Measurements from ENCODE around the gene CTNNA2. TPM values are rescaled to one million over a fixed set of nuclear protein-coding genes. Genes with fewer than 3 reads are reported as not detected.

Gene CTNNA2
- total RNA-seq, 1 experiment from 2014 or later = not detected

DNA sequence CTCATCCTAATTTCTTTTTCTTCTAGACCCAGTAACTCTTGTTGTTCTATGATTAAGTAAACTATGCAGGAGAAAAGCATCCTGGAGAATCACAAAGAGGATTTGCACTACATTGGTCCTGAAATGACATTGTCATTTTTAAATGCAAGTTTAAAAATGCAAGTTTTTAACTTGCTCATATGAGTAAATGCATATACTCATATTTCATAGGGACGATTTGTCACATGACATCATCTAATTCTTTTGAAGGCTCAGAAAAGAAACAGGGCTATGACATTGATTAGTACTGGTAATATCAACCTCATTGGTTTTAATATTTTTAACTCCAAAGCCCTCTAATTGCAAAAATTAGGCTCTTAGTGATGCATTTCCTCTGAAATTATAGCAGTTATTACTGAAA is 467.3 kb downstream of the CTNNA2 start:
- in situ Hi-C loops (cut with HindIII; ENCODE audit: low pct_unique_long_range_greater_than_20kb, low sequenced_read_pairs) = no loop called here
- no peak for DNase-seq (ENCODE audit: low read depth)

DNA sequence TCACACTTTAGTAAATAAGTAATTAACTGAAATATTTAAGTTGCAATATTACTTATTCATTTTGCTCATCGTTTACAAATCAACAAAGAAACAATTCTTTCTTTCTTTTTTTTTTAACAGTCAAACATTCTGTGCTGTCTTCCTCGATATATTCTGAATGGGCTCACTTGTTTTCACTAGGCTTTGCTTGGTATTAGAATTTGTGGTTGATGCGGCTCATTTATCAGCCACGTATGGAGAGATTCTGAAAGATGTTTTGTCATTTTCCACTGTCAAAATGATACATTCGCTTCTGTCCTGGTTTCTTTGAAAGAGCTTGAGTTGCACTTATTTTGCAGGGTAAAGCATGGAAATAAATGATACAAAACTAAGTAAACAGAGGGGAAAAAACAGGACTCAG is 468.0 kb downstream of the CTNNA2 start:
- in situ Hi-C loops (cut with HindIII; ENCODE audit: low pct_unique_long_range_greater_than_20kb, low sequenced_read_pairs) = no loop called here
- no peak for DNase-seq (ENCODE audit: low read depth)

DNA sequence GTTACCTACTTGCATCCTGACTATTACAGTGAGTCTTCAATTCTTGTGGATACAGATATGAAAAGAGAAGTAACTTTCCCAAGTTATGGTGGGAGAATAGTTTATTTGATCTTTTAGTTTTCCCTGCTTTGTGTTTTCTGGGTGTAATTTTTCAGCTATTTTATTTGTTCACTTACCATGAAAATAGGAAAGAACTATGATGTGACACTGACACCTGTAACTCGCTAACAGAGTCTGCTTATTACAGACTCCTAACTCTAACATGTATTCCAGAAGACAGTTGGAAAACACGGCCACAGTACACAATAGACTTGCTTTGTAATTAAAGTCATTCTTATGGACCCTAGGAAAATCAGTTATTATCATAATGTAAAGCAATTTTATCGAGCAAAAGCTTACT is 468.5 kb downstream of the CTNNA2 start:
- DNase-seq (ENCODE audit: low read depth) = no peak
- in situ Hi-C loops (cut with HindIII; ENCODE audit: low pct_unique_long_range_greater_than_20kb, low sequenced_read_pairs) = no loop called here

DNA sequence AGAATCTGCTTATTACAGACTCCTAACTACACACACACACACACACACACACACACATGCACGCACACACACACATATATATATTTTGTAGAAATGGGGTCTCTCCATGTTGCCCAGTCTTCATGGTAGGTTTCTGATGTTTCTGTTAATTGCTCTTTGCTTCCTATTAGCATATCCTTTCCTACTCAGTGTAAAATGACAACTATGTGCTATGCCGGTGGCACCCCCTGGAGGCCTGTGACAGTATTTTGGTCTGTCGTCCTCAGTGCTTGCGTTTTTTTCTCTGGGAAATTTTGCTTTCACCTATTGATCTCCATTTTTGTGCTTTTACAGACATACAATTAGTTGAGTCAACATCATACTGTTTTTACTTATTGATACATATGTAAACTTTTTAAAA is 469.6 kb downstream of the CTNNA2 start:
- in situ Hi-C loops (cut with HindIII; ENCODE audit: low pct_unique_long_range_greater_than_20kb, low sequenced_read_pairs) = no loop called here
- no peak for DNase-seq (ENCODE audit: low read depth)

DNA sequence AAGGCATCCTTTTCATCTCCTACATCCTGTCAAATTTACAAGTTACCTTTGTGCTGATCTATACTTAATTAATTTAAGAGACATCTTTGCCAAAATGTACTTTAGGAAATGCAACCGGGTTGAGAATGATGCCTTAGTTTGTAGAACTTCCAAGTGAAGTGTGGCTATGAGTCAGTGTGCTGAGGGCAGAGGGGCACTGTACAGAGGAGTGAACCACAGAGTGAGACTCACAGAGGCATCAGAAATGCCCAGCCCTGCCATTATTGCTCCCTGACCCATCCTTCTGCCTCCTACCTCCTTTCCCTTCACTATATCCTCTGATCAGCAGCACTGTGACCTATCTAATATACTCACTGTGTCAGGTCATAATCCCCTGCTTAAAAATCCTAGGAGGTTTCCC is 471.6 kb downstream of the CTNNA2 start:
- in situ Hi-C loops (cut with HindIII; ENCODE audit: low pct_unique_long_range_greater_than_20kb, low sequenced_read_pairs) = no loop called here
- no peak for DNase-seq (ENCODE audit: low read depth)

DNA sequence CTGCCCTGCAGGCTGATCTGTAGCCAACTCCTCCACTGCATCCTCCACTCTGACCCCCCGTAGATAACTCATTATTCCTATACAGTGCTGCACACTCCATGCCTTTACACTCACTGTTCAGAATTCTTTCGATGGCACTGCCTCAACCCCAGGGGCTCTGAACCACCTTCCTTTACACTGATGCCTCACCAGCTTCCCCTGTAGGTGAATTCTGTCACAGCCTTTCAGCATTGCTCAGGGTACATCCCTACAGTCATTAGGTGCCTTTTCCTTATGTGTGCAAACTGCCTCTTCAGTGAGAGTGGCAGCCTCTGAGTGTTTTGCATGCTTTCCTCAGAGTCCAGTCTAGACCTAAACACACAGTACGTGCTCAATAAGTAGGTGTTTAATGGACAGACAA is 472.3 kb downstream of the CTNNA2 start:
- no peak for DNase-seq (ENCODE audit: low read depth)
- in situ Hi-C loops (cut with HindIII; ENCODE audit: low pct_unique_long_range_greater_than_20kb, low sequenced_read_pairs) = no loop called here

DNA sequence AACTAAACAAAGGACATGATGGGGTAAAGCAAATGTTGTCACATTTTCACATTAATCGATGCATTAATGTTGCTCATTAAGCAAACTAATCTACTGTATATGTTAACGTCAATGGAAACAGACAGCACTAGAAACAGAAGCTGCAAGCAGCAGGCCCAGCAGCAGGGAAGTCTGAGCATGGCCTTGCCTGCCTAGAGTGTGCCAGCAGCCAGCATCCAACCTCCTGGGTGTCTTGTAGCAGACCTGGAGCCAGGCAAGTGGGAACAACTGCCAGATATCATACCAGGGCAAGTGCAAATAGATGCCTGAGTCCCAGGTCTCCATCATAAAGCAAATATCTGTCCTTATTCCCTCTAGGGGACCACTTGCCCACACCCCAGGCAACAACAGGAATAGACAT is 472.7 kb downstream of the CTNNA2 start:
- in situ Hi-C loops (cut with HindIII; ENCODE audit: low pct_unique_long_range_greater_than_20kb, low sequenced_read_pairs) = no loop called here

DNA sequence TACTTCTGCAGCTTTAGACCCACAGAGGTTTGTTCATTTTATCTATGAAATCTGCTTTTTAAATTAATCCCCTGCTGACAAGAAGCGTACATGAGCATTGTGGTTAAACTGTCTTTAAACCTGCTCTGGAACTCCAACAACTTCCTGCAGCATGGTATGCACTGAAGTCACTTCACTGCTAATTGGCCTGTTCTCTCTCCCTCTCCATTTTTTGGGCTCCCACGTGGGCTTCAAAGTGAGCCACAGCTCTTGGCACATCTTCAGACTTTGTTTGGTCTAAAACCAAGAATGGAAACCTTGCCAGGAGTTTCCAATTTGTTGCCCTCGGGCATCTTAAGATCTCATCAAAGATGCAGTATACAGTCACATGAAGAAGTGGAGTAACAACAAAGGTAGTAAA is 480.3 kb downstream of the CTNNA2 start:
- peak; percentile 77 for DNase-seq (ENCODE audit: low read depth)
- in situ Hi-C loops (cut with HindIII; ENCODE audit: low pct_unique_long_range_greater_than_20kb, low sequenced_read_pairs) = no loop called here

More for the DNA sequence above, 472.7 kb downstream of the CTNNA2 start:
- no peak for DNase-seq (ENCODE audit: low read depth)

DNA sequence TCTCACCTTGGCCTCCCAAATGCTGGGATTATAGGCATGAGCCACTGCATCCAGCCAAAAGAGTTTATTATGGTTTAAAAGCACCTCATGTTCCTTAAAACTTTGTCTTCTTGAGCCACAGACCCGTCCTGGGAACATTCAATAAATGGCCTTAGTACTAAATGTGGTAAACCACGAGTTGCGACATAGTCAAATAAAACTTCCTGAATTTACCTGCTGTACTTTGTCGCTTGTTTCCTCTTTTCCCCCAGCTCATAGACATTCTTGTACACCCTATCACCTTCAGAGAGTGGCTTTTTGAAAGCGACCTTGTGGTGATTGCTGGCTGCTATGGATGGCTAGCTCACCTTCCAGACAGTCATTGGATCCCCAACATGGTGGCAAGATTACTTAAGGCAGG is 481.3 kb downstream of the CTNNA2 start:
- DNase-seq (ENCODE audit: low read depth) = peak; percentile 27
- in situ Hi-C loops (cut with HindIII; ENCODE audit: low pct_unique_long_range_greater_than_20kb, low sequenced_read_pairs) = no loop called here

DNA sequence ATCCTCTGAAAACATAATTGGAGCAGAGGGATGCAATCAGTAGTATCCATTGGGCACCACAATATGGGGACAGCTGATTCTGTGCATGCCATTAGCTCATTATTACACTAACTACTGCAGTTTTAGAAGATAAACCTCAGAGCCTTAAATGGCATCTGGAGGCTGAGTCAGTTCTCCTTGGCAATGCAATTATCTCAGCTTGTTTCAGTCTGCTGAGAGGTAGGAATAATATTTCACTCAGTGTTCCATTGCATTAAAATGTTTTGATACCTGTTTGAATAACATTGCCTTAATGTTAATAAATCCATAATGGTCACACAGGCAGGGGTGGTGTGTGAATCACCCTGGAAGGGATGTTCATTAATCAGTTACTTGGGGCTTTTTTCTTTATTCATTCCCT is 482.1 kb downstream of the CTNNA2 start:
- DNase-seq (ENCODE audit: low read depth) = peak; percentile 53
- in situ Hi-C loops (cut with HindIII; ENCODE audit: low pct_unique_long_range_greater_than_20kb, low sequenced_read_pairs) = no loop called here

DNA sequence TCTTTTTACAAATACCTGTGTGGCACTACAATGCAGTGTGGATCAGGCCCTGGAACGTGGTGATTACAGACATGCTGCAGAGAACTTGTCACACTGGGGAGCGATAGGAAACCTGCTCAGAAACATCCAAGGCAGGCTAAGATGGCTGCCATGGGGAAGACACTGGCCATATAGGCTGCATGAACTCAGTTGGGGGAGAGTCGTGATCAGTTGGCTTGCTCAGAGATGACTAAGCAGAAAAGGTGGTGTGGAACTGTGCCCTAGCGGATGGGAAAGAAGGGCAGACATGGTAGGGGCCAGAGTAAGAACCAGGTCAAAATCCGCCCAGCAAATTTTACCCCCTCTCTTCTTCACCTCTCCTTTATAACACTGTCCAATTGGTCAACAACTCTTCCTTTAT is 483.9 kb downstream of the CTNNA2 start:
- in situ Hi-C loops (cut with HindIII; ENCODE audit: low pct_unique_long_range_greater_than_20kb, low sequenced_read_pairs) = no loop called here
- DNase-seq (ENCODE audit: low read depth) = no peak

DNA sequence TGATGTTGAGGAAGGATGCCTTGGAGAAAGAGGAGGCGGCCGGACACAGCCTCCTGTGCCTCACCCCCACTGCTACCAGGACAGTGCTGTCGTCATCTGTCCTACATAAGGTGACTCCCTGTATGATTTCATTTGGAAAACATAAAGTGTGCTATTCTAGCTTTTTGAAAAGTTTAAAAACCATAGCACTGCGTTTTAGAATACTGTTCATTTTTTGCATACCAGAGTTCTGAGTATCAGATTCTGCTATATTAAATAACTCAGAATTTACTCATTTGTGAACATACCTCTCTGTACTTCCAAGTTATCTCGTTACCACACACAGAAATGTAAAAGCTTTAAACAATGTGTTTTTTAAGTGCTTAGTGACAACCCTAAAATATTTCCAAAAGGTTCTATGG is 488.9 kb downstream of the CTNNA2 start:
- in situ Hi-C loops (cut with HindIII; ENCODE audit: low pct_unique_long_range_greater_than_20kb, low sequenced_read_pairs) = no loop called here
- DNase-seq (ENCODE audit: low read depth) = no peak

DNA sequence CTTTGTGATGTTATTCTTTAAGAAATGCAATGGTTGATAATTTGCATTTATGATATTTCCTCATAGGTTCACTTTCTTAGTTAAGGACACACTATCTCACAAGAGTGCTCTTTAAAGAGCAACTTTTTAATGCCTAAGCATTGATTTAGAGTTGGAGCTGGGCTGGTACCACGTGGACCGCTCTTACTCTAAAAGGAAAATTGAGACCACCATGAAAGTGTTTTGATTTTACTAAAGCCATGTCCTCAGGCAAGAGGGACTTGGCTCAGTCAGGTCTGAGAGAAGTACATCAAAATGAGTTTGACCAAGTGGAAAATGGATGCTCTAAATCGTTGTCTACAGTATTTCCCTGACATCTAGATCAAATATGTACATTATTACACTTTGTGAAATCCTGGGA is 489.3 kb downstream of the CTNNA2 start:
- DNase-seq (ENCODE audit: low read depth) = no peak
- in situ Hi-C loops (cut with HindIII; ENCODE audit: low pct_unique_long_range_greater_than_20kb, low sequenced_read_pairs) = no loop called here

DNA sequence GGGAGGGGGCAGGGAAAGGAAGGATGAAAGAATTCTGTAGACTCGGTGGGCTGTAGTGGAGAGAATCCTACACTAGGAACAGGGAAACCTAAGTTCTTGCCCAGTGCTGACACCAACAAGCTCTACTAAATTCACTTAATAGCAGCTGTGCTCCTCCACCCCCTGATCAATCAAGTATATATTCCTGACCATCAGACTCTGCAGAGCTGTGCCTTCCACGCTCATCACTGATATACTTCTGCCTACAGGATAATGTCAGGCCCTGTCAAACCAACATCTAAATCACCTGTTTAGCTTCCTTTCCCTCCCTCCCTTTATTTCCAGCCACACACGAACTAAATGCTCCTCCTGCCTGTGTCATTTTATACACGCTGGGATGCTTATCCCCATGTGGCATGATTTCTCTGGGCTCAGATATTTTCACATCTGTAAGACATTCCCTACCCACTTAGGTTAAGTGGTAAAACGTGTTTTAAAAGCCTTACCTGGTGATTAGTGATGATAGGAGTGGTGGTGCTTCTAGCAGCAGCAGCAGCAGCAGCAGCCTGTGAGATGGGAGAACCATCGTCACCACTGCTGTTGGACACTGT is 489.8 kb downstream of the CTNNA2 start:
- no peak for DNase-seq (ENCODE audit: low read depth)
- in situ Hi-C loops (cut with HindIII; ENCODE audit: low pct_unique_long_range_greater_than_20kb, low sequenced_read_pairs) = no loop called here

DNA sequence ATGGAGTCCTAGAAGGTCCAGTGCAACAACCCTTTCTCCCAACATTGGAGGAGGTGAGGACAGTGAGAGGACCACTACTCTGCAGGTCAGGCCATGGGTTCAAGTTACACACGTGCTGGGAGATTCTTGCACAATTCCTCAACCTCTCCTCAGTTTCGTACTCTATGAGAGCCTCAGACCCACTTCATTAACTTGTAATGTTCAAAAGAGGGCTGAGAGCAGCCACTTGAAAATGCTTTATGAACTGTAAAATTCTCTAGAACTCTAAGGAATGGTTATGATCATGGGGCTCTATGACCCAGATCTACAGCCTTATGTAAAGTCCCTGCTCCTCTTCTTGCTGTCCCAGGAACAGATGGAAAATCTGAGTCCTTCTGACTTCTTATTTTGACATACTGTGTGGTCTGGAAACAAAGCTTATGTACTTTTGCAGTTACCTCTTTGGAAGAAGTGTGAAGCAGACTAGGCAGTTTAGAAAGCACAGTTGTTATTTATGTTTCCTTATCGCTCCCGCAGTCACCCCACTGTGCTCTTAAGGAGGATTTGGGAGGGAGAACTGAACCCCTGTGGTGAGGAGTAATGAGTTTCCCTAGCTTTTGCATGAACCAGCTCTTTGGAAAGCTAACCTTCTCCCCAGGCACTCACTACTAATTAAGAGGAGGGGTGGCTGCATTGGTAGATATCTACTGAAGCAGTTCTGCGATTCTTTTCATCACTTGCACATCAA is 495.1 kb downstream of the CTNNA2 start:
- DNase-seq (ENCODE audit: low read depth) = no peak
- in situ Hi-C loops (cut with HindIII; ENCODE audit: low pct_unique_long_range_greater_than_20kb, low sequenced_read_pairs) = no loop called here

DNA sequence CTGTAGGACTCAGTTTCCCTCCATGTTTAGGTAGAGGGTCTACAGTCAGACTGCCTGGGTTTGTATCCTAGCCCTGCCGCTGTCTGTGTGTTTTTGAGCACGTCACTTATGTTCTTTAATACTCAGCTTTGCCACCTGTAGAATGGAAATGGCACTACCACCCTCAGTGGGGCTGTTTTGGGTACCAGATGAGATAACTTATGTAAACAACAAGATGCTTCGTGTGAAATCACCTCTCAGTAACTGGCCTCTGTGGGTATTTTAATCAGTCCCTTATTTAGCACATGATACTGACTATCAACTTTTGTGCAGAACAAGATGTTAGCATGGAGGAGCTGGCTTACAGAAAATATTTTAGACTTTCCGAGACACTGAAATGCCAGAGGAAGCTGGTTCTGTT is 495.7 kb downstream of the CTNNA2 start:
- in situ Hi-C loops (cut with HindIII; ENCODE audit: low pct_unique_long_range_greater_than_20kb, low sequenced_read_pairs) = no loop called here
- no peak for DNase-seq (ENCODE audit: low read depth)

DNA sequence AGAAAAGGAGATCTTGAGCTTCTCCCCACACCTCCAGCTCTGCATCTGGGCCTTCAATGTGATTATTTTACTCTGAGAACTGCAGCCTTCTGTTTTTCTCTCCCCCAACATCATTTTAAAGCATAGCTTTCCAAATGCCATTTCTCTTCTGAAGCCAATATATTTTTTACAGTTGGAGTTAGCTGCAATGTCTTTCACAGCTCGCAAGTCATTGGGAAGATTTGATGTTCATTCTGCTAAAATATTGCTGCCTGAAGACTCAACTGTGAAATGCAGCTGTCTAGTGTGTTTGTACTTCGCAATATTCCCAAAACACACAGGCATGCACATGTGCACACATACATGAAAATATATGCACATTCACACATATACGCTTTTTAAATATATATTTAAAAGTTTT is 496.4 kb downstream of the CTNNA2 start:
- in situ Hi-C loops (cut with HindIII; ENCODE audit: low pct_unique_long_range_greater_than_20kb, low sequenced_read_pairs) = no loop called here
- DNase-seq (ENCODE audit: low read depth) = no peak

DNA sequence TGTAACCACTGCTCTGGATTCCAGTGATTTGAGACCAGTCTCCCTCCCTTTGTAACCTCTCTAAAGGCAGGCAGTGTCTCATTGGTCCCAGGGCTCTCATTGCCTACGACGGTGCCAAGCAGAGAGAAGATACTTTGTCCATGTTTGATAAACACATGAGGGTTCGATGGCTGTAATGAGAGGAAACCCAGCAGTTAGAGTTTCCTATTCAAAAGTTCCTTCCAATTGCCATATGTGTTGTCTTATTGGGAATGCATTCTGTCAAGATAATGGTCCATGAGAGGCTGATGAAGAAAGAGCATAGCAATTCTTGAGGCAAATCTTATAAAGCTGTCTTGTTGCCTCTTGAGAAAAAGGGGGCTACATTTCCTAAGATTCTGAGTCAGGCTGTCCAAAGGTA is 499.2 kb downstream of the CTNNA2 start:
- no peak for DNase-seq (ENCODE audit: low read depth)
- in situ Hi-C loops (cut with HindIII; ENCODE audit: low pct_unique_long_range_greater_than_20kb, low sequenced_read_pairs) = no loop called here

DNA sequence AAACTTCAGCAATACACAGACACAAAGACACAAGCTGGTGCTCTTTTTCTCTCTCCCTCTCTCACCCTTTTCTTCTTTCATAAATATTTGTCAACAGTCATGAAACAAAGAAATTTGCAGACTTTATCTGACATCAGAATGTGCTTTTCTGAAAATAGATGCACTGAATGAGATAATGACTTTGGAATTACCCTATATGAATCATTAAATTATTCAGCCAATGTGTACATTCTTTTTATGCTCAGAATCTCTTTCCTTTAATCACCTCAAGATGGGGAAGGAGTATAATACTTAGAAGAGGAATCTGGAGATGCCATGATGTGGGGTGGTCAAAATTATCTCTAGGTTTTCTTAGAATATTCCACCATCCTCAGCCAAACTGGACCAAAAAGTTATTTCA is 501.8 kb downstream of the CTNNA2 start:
- DNase-seq (ENCODE audit: low read depth) = no peak
- in situ Hi-C loops (cut with HindIII; ENCODE audit: low pct_unique_long_range_greater_than_20kb, low sequenced_read_pairs) = no loop called here

DNA sequence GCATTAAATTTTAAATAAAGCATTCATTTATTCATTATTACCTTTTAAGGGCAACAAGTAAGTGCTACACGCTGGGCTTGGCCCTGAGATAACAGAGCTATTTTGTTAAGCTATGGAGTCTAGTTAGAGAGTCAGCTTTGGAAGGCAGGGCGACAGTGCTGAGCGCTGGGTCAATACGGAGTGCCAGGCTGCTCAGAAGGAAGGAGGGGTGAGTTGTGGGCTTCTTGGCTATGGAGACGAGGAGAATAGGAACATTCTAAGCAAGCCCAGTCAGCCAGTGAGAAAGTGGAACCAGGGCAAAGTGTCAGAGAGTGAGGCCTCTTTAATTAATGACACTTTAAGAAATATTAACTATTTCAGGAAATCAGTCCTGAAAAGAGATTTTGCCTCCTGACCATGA is 503.3 kb downstream of the CTNNA2 start:
- DNase-seq (ENCODE audit: low read depth) = no peak
- in situ Hi-C loops (cut with HindIII; ENCODE audit: low pct_unique_long_range_greater_than_20kb, low sequenced_read_pairs) = no loop called here
